GM12873 (cell line): Measurements from ENCODE around the gene MYOT.

Source experiments
- TF ChIP-seq, protein P1 (sequence below): IDR thresholded peaks from 2 replicates; pipeline ENCODE4 v1.5.1; 2012; ENCODE audit warnings: low read depth, mild to moderate bottlenecking, moderate library complexity, low read length, control low read depth; ENCODE audit not compliant: insufficient read depth; ENCODE audit errors: missing control alignments

The MYOT gene, protein sequence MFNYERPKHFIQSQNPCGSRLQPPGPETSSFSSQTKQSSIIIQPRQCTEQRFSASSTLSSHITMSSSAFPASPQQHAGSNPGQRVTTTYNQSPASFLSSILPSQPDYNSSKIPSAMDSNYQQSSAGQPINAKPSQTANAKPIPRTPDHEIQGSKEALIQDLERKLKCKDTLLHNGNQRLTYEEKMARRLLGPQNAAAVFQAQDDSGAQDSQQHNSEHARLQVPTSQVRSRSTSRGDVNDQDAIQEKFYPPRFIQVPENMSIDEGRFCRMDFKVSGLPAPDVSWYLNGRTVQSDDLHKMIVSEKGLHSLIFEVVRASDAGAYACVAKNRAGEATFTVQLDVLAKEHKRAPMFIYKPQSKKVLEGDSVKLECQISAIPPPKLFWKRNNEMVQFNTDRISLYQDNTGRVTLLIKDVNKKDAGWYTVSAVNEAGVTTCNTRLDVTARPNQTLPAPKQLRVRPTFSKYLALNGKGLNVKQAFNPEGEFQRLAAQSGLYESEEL

DNA sequence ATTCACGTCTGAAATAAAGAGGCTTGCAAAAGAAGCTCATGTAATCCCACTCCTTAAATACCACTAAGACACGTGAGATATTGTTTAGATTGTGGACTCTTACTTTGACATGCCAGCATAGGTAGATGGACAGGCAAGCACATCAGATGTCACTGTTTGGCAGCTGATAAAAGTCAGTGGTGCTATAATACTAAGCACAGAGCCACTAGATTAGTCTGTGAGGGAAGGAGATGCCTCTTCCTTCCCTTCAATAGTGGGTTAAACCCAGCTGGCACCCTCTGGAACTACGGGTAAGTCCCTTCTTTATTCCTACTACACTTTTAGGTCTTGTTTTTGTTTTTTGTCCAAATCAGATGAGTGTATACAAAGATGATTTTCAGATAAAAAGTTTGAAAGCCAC lies at the start of gene MYOT:
TSS of gene MYOT (plus strand) at position 197 of the 400 bp plus-strand sequence. CDS start 2,792 bp downstream, outside the sequence.
- TF ChIP-seq, protein P1, sequence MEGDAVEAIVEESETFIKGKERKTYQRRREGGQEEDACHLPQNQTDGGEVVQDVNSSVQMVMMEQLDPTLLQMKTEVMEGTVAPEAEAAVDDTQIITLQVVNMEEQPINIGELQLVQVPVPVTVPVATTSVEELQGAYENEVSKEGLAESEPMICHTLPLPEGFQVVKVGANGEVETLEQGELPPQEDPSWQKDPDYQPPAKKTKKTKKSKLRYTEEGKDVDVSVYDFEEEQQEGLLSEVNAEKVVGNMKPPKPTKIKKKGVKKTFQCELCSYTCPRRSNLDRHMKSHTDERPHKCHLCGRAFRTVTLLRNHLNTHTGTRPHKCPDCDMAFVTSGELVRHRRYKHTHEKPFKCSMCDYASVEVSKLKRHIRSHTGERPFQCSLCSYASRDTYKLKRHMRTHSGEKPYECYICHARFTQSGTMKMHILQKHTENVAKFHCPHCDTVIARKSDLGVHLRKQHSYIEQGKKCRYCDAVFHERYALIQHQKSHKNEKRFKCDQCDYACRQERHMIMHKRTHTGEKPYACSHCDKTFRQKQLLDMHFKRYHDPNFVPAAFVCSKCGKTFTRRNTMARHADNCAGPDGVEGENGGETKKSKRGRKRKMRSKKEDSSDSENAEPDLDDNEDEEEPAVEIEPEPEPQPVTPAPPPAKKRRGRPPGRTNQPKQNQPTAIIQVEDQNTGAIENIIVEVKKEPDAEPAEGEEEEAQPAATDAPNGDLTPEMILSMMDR: no peak

DNA sequence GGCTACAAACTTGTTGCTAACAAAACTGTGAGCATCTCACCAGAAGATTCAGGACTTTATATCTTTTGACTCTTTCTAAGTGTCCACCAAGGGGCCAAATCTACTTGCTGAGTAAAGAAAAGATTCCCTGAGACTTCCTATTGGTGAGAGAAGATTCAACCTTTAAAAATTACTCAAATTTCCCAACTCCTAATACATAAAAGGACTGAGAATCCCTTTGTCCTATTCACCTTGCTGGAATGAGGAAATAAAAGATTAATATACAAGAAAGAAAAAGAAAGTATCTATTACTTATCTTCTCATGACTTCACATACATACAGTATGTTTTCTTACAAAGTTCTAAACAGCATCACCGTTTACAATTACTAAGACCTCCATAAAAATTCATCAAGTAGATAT lies 47.9 kb upstream of the MYOT start:
- TF ChIP-seq, protein P1: no peak

DNA sequence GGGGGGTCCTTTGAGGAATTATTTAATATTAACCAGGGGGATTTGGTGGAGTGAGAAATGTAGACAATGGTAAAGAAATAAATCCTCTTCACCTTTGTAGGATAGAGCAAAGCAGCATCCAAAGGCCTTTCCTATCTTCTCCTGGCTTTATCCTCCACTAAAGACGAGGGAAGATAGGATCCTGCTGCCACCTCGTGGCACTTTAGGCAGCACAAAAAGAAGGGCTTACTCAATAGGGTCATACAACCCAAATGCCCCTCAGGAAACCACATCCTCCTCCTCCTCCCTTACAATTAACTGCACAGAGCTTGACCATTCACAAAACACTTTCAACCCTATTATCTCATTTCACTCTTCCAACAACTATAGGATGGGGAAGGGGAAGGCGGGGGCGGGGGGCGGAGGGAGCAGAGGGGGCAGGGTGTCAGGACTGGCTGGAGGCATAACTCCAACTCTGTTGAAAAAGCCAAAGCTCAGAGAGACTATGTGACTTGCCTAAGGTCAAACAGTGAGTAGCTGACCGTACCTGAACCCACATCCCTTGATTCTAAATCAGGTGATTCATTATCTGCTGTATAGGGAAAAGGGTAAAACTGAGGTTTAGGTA lies 45.4 kb upstream of the MYOT start:
- TF ChIP-seq, protein P1: peak; percentile 63

DNA sequence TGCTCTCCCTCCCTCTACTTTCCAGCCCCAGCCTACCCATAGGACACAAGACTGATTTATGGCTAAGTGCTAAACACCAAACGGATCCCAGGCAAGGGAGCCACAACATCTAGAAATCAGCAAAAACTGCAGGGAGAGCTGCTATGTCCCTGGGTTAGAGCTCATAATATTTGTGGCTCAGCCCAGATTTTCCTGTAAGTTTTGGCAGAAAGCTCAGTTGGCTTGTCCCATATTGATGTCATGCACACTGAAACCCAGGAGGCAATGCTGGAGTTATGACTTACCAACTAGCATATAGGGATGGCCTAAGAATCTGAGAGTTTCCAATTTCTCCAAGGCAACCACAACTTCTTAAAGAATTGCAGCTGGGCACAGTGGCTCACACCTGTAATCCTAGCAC lies 44.7 kb upstream of the MYOT start:
- TF ChIP-seq, protein P1: no peak

DNA sequence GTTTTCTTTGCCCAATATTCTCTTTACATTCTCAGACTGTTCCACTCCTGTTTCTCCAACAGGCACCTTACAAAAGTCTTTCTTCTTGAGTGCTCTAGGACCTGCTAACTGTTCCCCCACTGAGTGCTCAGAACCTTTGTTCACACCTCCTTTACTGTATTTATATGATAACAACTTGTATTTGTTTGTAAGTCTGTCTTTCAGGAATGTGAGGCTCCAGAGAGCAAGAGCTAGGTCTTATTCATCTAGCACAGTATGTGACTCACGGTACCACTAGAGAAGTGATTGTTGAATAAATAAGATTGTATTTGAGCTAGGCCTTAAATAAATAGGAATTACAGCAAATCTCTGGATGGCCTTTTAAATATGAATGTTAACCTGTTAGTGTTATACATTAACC lies 42.5 kb upstream of the MYOT start:
- TF ChIP-seq, protein P1: no peak

DNA sequence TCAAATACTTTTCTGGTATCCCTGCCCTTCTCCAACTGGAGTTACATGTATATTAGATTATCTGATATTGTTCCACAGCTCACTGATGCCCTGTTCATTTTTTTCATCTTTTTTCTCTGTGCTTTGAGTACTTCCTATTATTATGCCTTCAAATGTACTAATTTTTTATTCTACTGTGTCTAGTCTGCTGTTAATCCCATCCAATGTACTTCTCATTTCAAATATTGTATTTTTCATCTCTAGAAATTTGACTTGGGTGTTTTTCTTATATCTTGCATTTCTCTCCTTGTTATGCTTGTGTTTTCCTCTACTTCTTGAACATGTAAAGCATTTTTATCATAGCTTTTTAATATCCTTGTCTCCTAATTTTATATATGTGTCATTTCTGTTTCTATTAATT lies 41.6 kb upstream of the MYOT start:
- TF ChIP-seq, protein P1: no peak

DNA sequence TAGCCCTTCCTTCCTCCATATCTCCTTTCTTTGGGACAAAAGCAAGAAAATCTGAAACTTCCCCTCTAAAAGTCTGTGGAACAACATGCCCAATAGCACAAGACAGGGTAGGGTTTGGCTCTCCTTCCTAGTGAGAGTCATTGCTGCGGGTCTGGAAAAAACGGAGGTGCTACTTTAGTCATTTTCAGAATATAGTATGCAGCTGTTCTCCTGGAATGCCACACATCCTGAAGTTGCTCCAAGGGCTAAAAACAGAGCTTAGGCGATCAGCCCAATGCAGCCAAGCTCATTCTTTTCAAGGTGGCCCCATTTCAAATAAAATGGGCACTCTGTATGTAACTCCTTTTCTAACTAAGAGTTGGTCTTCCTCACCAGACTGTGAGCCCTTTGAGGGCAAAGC lies 39.5 kb upstream of the MYOT start:
- TF ChIP-seq, protein P1: no peak
